OCI-LY7 (cell line): Measurements from ENCODE around the gene HS2ST1. TPM values are rescaled to one million over a fixed set of nuclear protein-coding genes. Genes with fewer than 3 reads are reported as not detected.

Experiments
- BruUV-seq: library from RNA; stranded (reverse); fragments of 400-500 nt; replicated peaks from 2 replicates; lab custom pipeline; 2021; lab: Mats Ljungman, UMichigan
- CTCF ChIA-PET: fragments of 300-600 bp; sonication (Branson Sonifier 250); formaldehyde crosslinking; loops from one replicate; lab custom pipeline; 2022; ENCODE audit warnings: antibody characterized with exemption; ENCODE audit not compliant: unreplicated experiment; lab: Charles Lee
- POLR2A ChIA-PET: fragments of 300-600 bp; sonication (Branson Sonifier 250); formaldehyde crosslinking; loops from one replicate; lab custom pipeline; 2022; ENCODE audit warnings: antibody characterized with exemption; lab: Charles Lee
- DNase-seq: peaks from one replicate; pipeline ENCODE4 v3.0.0-alpha.2; 2015; ENCODE audit warnings: low spot score
- H2AFZ ChIP-seq: fragments of 200-600 bp; sonication (generic), shearing (Covaris generic); 2 replicates; pipeline ENCODE4 v1.6.1; 2014; ENCODE audit warnings: mild to moderate bottlenecking, antibody characterized with exemption, low read length, moderate library complexity
- H3K27ac ChIP-seq: fragments of 200-600 bp; sonication (generic); 2 replicates; pipeline ENCODE4 v1.5.1; 2014; ENCODE audit warnings: mixed run types, low read depth, mild to moderate bottlenecking, moderate library complexity, low read length, inconsistent platforms; ENCODE audit not compliant: poor library complexity, severe bottlenecking
- H3K36me3 ChIP-seq: fragments of 200-600 bp; sonication (generic); 2 replicates; pipeline ENCODE4 v1.6.1; 2014; ENCODE audit warnings: mild to moderate bottlenecking, antibody characterized with exemption, low read length, moderate library complexity, mixed read lengths; ENCODE audit not compliant: insufficient read depth
- H3K4me1 ChIP-seq: fragments of 200-600 bp; sonication (generic); 2 replicates; pipeline ENCODE4 v1.5.1; 2014; ENCODE audit warnings: mild to moderate bottlenecking, low read length; ENCODE audit not compliant: insufficient read depth, poor library complexity, severe bottlenecking
- H3K4me2 ChIP-seq: fragments of 200-600 bp; sonication (generic); 2 replicates; pipeline ENCODE4 v1.6.1; 2014; ENCODE audit warnings: mild to moderate bottlenecking, low read length
- H3K4me3 ChIP-seq: fragments of 200-600 bp; sonication (generic); 2 replicates; pipeline ENCODE4 v1.5.1; 2014; ENCODE audit warnings: mild to moderate bottlenecking, low read depth, low read length; ENCODE audit not compliant: poor library complexity, severe bottlenecking
- H3K79me2 ChIP-seq: fragments of 200-600 bp; sonication (generic); 2 replicates; pipeline ENCODE4 v1.6.1; 2016; ENCODE audit warnings: low read depth, mild to moderate bottlenecking, low read length, moderate library complexity, mixed read lengths; ENCODE audit not compliant: insufficient read depth
- H3K9me2 ChIP-seq: fragments of 200-600 bp; sonication (generic); 2 replicates; pipeline ENCODE4 v1.6.1; 2016; ENCODE audit warnings: mild to moderate bottlenecking, low read length, mixed read lengths; ENCODE audit not compliant: insufficient read depth
- H3K9me3 ChIP-seq: fragments of 200-600 bp; sonication (generic); 2 replicates; pipeline ENCODE4 v1.6.1; 2014; ENCODE audit warnings: mild to moderate bottlenecking, mixed run types, low read length, mixed read lengths
- H4K20me1 ChIP-seq: fragments of 200-600 bp; sonication (generic); 2 replicates; pipeline ENCODE4 v1.6.1; 2014; ENCODE audit warnings: mild to moderate bottlenecking, antibody characterized with exemption, low read length, moderate library complexity, mixed read lengths; ENCODE audit not compliant: insufficient read depth
- EZH2phosphoT487 ChIP-seq: fragments of 200-600 bp; sonication (generic); IDR thresholded peaks from 2 replicates; pipeline ENCODE4 v1.6.1; 2018; ENCODE audit warnings: low read depth, borderline replicate concordance, mild to moderate bottlenecking, mixed run types, antibody characterized with exemption, low read length, moderate library complexity, mixed read lengths
- intact Hi-C: fragments of 100-400 bp; cut with micrococcal nuclease; formaldehyde crosslinking; loops from one replicate; pipeline ENCODE4 v1.10.0; 2022; ENCODE audit not compliant: unreplicated experiment
- total RNA-seq, 2 experiments: library from RNA; depleted of rRNA in 1 of 2; stranded (reverse); fragments of >200 nt in 1 of 2; shearing (Covaris generic) in 1 of 2; gene quantifications; 2 replicates each; pipeline ENCODE4 v1.2.3, GENCODE V29; 2014 to 2022
- TF ChIP-seq, protein P1 (sequence below): fragments of 200-600 bp; sonication (generic); conservative IDR thresholded peaks from 2 replicates; pipeline ENCODE4 v1.5.1; 2014; ENCODE audit warnings: mild to moderate bottlenecking, antibody characterized with exemption, low read length, moderate library complexity, mixed read lengths

HS2ST1 gene
- total RNA-seq, 2 experiments from 2014 or later, result 20.9 to 63.7 TPM

DNA sequence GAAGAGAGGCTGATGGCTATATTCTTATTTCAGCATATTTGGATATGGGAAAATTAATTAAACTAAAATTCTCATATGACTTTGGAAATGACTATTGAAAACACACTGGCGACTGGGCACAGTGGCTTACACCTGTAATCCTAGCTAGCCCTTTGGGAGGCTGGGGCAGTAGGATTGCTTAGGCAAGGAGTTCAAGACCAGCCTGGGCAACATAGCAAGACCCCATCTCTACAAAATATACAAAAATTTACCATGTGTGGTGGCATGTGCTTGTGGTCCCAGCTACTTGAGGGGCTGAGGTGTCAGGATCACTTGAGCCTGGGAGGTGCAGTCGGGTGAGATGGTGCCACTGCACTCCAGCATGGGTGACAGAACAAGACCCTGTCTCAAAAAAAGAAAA is 26.2 kb downstream of the HS2ST1 start:
- CTCF ChIA-PET, result interaction anchor here (0.5 kb wide), 1 partner anchor 66 kb away, joined by 3 read pairs; no protein-coding TSS in a partner anchor
- Histone ChIP-seq H3K79me2 (peaks cover 100% of the 10 kb centered on the region), H3K4me1 (peaks cover 14% of the 10 kb centered on the region), H3K9me2 (no peaks in the 10 kb centered on the region), H3K4me2 (no peak overlapping the region), H3K27ac (no peak overlapping the region), H3K9me3 (peaks cover 11% of the 10 kb centered on the region; the same call in 1 of the 2 replicates), H4K20me1 (0 out of 2 replicates have a peak, but pooled peaks cover 7% of the 10 kb centered on the region), H2AFZ (no peak overlapping the region), H3K36me3 (peaks cover 31% of the 10 kb centered on the region), H3K4me3 (no peak overlapping the region)
- no TSS peak for BruUV-seq
- intact Hi-C loops, result no loop called here
- POLR2A ChIA-PET, result interaction anchor here (0.6 to 4.6 kb wide), 3 partner anchors 20 to 31 kb away, joined by 3 to 25 read pairs (median 3); partner anchors contain the start of genes HS2ST1 and SELENOF
- no peak for DNase-seq
- TF ChIP-seq EZH2phosphoT487, result no peak
- TF ChIP-seq, protein P1, sequence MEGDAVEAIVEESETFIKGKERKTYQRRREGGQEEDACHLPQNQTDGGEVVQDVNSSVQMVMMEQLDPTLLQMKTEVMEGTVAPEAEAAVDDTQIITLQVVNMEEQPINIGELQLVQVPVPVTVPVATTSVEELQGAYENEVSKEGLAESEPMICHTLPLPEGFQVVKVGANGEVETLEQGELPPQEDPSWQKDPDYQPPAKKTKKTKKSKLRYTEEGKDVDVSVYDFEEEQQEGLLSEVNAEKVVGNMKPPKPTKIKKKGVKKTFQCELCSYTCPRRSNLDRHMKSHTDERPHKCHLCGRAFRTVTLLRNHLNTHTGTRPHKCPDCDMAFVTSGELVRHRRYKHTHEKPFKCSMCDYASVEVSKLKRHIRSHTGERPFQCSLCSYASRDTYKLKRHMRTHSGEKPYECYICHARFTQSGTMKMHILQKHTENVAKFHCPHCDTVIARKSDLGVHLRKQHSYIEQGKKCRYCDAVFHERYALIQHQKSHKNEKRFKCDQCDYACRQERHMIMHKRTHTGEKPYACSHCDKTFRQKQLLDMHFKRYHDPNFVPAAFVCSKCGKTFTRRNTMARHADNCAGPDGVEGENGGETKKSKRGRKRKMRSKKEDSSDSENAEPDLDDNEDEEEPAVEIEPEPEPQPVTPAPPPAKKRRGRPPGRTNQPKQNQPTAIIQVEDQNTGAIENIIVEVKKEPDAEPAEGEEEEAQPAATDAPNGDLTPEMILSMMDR, result no peak

DNA sequence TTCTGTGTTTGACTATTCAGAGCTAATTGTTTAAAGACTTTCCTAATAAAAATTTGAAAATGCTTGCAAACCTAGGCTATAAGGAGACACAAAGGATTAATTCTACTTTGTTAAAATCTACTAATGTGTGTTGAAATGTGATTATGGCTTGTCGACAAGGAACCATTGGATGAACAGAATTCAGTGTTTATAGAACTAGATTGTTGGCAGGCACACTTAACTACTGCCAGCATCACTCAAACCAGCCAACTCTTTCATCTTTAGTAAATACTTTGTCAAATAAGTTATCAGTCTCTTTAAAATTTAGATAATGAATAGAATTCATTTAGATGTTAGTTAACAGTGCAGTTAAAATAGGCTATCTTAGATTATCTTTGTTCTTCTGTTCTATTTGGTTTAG is 27.6 kb downstream of the HS2ST1 start:
- intact Hi-C loops, result no loop called here
- POLR2A ChIA-PET, result interaction anchor here (0.9 to 2.5 kb wide), 9 partner anchors 8 to 143 kb away, joined by 3 to 19 read pairs (median 5); partner anchors contain the start of genes HS2ST1 and SELENOF
- peaks cover 100% of the 10 kb centered on the region for H3K79me2 ChIP-seq

More for the DNA sequence above, 27.6 kb downstream of the HS2ST1 start:
- CTCF ChIA-PET, result interaction anchor here (0.5 kb wide), 1 partner anchor 19 kb away, joined by 4 read pairs; no protein-coding TSS in a partner anchor
- no peak overlapping the region for H2AFZ ChIP-seq
- TSS peak; percentile 0 for BruUV-seq
- no peaks in the 10 kb centered on the region for H3K9me2 ChIP-seq
- peaks cover 25% of the 10 kb centered on the region for H3K36me3 ChIP-seq
- H3K4me1 ChIP-seq, result peaks cover 14% of the 10 kb centered on the region
- peaks cover 11% of the 10 kb centered on the region; the same call in 1 of the 2 replicates for H3K9me3 ChIP-seq
- no peak for TF ChIP-seq EZH2phosphoT487
- TF ChIP-seq, protein P1, result no peak
- no peak overlapping the region for H3K4me2 ChIP-seq
- DNase-seq, result no peak
- 0 out of 2 replicates have a peak, but pooled peaks cover 4% of the 10 kb centered on the region for H4K20me1 ChIP-seq
- H3K27ac ChIP-seq, result no peak overlapping the region
- H3K4me3 ChIP-seq, result no peak overlapping the region
